GM18867 (cell line): Measurements from ENCODE around the gene IST1.
"Not testable (repeated sequence)": the region's sequence is repeated elsewhere in the genome, so short reads cannot be mapped to it uniquely, and the experiment has no call there.

ENCODE experiments used
- ATAC-seq: cut with Tn5 transposase; IDR thresholded peaks from one replicate; pipeline ENCODE4 v1.9.1; 2021; ENCODE audit warnings: mild to moderate bottlenecking, moderate library complexity; ENCODE audit not compliant: unreplicated experiment

IST1 gene

GRCh38 chr16:71894921-71895678, at the start of gene IST1:
Gene IST1, plus strand, starts transcription at chr16:71895531. Its CDS starts 20,110 bp downstream, at chr16:71915641.
- ATAC-seq = peak; percentile 81

GRCh38 chr16:71845639-71846430, 49.5 kb upstream of the IST1 start, which contains the start of gene ATXN1L:
Gene ATXN1L, plus strand, starts transcription at chr16:71845976. Its CDS starts 3,765 bp downstream, at chr16:71849741.
- peak; percentile 66 for ATAC-seq

GRCh38 chr16:71846431-71846830, 48.9 kb upstream of the IST1 start:
- ATAC-seq = no peak

DNA sequence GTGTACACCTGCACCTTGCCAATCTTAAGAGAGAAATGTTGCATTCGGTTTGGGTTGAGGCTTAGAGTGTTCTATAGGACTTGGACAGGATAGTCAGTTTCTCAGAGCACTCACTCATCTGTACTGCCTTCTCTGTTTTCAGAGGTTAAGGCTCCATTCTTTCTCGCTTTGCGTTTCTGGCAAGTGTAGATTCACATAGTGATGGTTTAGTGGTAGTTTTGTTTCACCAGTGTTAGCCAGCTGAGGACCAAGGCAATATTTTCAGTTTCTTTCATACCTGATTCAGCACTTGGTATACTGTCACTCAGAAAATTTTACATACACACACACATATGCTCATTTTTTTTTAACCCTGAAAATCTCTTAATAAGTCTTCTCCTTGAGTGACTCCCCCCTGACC, 48.2 kb upstream of the IST1 start:
- no peak for ATAC-seq

- ATAC-seq = no peak
Measured at GRCh38 chr16:71848622-71849021, 46.7 kb upstream of the IST1 start.

GRCh38 chr16:71851746-71852145, 43.6 kb upstream of the IST1 start:
- no peak for ATAC-seq

- ATAC-seq = no peak
Measured at GRCh38 chr16:71852158-71852557, 43.2 kb upstream of the IST1 start.

DNA sequence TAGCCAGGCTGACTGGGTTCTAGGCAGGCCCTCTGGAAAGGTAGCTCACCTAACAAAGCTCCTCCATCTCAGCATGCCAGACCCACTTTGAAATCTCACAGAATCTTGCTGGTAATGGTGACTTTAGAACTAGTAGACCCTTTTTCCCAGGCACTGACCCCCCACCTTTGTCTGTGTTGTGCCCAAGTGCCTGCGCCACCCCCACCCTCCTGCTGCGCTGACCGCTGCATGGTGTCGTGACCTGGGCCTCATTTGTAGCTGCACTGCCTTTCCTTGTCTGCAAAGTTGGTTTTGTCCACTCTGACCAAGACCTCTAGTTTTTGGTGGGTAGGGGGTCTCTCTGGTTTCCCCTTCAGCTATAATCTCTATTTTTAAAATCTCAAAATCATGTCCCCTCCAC, 42.8 kb upstream of the IST1 start:
- no peak for ATAC-seq

- ATAC-seq = peak; percentile 77
Measured at GRCh38 chr16:71853413-71853812, 41.9 kb upstream of the IST1 start.

- ATAC-seq = no peak
Measured at GRCh38 chr16:71854369-71854948, 40.9 kb upstream of the IST1 start.

DNA sequence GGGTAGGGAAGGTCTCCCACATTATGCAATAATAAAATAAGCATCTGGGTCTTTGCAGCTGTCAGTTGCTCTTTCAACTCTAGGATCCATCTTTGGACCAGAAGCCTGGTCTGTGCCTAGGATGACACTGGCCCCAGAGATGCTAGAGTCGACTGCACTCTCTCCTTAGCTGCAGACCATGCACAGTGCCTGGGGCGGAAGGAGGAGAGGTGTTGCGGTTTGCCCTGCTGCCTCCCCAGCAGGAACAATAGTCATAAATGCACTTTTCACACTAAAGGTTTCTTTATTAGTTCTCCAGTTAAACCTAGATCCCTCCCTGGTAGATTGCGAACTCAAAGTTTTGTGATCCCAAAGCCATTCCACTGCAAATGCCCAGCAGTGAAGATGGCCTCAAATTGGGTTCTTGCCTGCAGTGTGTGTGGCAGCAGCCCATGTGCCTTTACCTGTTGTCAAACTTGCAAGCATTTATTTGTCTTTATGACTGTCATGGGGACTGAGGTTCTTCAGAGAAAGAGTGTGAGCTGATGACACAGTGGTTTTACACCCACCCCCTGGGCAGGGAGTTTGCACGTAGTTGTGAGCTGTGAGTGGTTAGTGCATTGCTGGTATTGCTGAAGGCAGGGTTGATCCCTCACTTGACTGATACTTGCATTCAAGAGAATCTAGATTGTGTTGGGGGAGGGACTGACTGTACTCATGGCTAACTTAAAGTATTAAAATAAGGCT, 39.2 kb upstream of the IST1 start:
- ATAC-seq = no peak

GRCh38 chr16:71859762-71860521, 35.4 kb upstream of the IST1 start:
- ATAC-seq = no peak

GRCh38 chr16:71863995-71864394, 31.3 kb upstream of the IST1 start:
- ATAC-seq = no peak

DNA sequence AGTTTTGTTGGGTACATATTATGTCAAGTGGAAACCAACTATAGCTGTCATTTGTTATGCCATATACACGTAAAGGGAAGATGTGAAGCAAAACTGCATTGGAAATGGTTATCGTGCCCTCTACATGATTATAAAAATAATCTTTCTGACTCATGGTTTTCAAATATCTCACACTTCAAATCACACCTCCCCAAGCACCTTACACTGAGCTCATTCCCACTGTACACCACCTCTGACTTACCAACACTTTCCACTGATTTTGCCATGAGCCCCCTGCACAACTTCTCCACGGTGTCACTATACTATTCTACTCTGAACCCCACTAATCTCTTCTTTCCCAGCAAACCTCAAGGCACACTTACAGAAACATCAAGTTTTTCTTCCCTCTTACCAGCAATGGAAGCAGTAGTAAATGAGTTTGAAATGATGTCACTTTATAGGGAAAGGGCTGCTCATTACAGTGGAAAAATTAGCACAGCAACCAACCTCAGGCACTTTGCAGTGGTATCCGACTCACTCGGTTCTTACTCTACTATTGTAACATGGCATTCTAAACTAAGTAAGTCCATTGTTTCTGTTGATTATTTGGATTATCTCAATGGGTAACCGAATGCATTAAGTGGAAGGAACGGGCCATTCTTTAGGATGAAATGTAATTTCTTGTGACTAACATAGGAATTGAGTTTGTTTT, 30.0 kb upstream of the IST1 start:
- ATAC-seq = no peak

DNA sequence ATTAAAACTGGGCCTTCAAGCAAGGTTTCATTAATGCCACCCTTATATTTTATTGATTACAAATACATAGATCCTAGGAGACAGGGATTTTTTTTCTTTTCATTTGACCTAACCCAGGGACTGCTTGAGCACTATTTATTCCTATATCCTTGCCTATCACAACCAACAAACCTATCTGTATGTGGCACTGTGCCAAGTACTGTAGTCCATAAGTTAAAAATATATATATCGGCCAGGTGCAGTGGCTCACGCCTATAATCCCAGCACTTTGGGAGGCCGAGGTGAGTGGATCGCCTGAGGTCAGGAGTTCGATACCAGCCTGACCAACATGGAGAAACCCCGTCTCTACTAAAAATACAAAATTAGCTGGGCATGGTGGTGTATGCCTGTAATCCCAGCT, 28.2 kb upstream of the IST1 start:
- not testable (repeated sequence) for ATAC-seq

- ATAC-seq = no peak
Measured at GRCh38 chr16:71867939-71868338, 27.4 kb upstream of the IST1 start.

DNA sequence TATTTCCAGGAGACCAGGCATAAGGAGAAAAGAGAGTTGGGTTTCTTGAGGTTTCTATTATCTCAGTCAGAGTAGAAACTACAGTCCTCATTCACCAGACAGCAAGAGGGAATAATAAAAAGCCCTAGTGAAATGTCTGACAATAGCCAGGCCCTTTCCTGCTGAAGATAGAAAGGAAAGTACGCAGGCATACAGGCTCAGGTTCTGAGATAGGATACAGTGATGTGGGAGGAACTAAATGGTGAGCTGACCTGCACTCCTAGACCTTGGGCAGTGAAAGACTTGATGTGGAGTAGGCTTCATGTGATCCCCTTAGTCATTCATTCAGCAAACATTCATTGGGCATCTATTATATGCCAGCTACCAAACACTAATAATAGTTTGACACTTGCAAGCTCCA, 26.2 kb upstream of the IST1 start:
- ATAC-seq = no peak

GRCh38 chr16:71870818-71871217, 24.5 kb upstream of the IST1 start:
- ATAC-seq = no peak

DNA sequence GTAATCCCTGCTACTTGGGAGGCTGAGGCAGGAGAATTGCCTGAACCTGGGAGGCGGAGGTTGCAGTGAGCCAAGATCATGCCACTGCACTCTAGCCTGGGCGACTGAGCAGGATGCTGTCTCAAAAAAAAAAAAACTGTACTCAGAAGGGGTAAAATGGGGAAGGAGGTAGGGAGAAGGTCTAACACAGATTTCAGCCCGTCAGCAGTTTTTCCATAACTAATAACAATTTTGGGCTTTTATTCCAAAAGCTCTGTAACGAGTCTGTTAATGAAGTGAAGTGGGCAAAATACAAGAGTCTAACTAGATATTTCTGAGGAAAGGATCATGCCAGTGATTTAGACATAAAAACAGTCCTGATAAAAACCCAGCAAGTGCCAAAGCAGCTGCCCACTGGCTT, 22.1 kb upstream of the IST1 start:
- ATAC-seq = no peak

GRCh38 chr16:71878911-71879310, 16.4 kb upstream of the IST1 start:
- no peak for ATAC-seq
